Vein endothelial cell (primary cell): ENCODE data around the gene HOXC13. TPM values are rescaled to one million over a fixed set of nuclear protein-coding genes. Genes with fewer than 3 reads are reported as not detected.

ENCODE experiments used
- small RNA-seq: library from RNA; depleted of rRNA; stranded (forward); fragments of <200 nt; gene quantifications from one replicate; pipeline ENCODE3, GENCODE V24; 2012
- total RNA-seq: library from RNA; depleted of rRNA; stranded (reverse); fragments of >200 nt; gene quantifications from 2 replicates; pipeline ENCODE4 v1.2.3, GENCODE V29; 2012

Gene HOXC13
- not detected in 2 replicates for total RNA-seq

DNA sequence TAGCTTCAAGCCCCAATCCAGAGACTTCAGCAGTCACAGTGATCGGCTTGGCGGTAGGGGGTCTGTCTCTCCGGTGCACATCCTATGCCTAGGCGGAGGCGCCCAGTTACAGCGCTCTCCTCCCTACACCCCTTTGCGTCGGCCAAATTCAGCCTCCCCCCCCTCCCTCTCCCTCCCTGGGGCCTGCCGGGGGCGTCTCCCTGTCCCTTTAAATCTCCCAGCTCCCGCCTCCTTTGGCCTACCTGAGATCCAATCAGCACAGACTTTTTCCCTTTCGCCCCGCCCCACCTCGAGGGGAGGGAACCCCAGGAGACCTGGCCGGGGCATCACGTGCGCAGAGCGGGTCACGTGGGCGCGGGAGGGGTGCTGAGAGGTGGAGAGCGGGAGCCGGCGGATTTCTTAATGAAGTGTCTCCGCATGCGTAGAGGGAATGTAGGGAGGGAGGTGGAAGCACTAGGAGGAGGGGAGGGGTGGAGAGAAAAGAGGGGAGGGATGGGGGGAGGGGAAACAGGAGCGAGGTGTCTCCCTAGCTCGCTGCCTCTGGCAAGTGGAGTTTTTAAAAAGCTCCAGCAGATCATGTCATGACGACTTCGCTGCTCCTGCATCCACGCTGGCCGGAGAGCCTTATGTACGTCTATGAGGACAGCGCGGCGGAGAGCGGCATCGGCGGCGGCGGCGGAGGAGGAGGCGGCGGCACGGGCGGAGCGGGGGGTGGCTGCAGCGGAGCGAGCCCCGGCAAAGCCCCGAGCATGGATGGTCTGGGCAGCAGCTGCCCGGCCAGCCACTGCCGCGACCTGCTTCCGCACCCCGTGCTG is at the start of gene HOXC13:
TSS of gene HOXC13 (plus strand) at position 506 of the 815 bp plus-strand sequence. CDS start at position 582, 76 bp downstream.

DNA sequence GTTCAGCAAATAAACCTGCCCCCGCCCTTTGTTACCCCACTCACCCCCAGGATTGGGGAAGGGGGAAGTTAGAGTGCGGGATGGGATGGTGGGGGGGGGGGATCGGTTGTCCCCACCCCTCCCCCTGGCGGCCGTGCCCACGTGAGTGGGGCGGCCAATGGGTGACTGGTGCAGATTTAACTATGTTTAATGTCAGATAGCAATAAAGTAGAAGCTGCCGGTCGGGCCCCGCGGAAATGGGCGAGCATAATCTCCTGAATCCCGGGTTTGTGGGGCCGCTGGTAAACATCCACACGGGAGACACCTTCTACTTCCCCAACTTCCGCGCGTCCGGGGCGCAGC is 16.0 kb downstream of the HOXC13 start, which contains the start of gene HOXC12:
TSS of gene HOXC12 (plus strand) at position 210 of the 342 bp plus-strand sequence. CDS start at position 237, 27 bp downstream.

DNA sequence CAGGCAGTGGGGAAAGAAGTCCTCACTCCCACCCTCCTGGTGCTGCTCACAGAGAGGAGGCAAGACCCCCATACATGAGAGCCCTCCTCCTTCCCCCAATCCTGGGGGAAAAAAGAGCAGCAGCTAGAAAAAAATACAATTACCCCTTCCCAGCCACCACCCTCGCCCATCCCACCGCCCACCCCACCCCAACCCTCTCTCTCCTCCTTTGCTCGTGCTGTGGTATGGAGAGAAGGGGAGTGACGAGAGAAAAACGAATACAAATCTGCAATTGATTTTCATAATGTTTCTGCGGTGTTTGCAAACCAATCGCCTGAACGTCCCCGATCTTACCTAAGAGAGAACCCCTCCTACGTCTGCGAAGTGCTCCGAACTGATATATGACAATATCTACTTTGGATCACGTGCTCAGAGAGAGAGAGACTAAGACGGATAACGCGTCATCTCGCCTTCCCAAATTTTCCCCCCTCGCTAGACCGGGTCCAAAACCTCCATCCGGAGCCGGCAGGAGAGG is 34.1 kb downstream of the HOXC13 start, which contains the start of gene HOXC11:
TSS of gene HOXC11 (plus strand) at position 405 of the 514 bp plus-strand sequence. CDS start 116 bp downstream, outside the sequence.

DNA sequence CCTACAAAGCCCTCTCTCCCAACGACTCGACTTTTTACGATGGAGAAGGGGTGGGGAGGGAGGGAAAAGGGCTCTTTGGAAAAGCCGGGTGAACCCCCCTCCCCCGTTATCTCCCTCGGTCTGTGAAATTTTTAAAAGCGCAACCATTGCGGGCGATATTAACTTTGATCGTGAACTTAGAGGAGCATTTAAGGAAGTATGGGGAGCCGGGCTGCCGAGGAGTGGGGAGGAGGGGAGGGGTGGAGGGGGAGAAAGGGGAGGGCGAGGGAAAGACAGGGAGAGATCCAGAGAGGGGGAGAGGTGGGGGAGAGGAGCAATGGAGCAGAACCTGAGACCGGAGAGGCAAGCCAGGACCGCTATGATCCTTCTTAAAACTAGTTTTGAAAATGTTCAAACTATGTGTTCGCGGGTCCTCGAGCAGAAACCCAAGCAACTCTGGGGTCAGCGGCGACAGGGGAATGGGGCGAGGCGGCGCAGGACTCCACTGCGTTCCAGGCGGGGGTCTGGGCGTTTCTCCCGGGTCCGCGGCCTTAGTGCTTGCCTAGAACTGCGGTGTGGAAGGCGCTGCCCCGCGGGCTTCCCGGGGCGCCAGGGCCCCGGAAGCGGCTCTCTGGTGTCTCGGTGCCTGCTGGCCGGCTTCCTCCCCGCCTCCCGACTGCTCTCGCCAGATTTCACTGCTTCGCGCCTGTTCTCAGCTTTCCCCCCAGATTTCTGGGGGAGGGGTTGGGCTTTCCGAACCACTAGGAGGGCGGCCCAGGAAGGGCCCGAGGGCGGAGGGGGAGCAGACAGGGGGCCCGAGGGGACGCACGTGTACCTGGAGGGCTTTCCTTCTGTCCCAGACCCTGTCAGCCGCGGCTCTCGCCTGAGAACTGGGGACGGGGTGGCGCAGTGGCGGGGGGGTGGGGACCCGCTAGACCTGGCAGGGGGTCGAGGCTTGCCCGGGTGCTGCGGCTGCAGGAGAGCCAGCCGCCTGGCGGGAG is 35.7 kb downstream of the HOXC13 start, which contains the start of gene HOTAIR:
TSS of gene HOTAIR (minus strand) at position 871 of the 980 bp plus-strand sequence.

DNA sequence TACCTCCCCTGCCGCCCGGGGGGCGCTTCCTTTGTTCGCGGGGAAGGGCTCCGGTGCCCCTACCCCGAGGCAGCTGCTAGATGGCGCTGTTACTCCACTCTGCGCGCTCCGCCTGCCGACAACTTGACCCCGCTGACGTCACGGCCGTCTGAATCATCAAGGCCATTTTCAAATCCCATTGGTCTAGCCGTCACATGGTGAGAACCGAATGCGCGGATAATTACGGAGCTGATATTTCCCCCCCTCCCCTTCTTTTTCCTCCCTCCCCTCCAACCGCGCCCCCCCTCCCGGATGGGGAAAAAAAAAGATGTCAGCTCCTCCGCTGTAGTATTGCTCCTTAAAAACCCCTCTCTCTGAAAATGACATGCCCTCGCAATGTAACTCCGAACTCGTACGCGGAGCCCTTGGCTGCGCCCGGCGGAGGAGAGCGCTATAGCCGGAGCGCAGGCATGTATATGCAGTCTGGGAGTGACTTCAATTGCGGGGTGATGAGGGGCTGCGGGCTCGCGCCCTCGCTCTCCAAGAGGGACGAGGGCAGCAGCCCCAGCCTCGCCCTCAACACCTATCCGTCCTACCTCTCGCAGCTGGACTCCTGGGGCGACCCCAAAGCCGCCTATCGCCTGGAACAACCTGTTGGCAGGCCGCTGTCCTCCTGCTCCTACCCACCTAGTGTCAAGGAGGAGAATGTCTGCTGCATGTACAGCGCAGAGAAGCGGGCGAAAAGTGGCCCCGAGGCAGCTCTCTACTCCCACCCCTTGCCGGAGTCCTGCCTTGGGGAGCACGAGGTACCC is 46.5 kb downstream of the HOXC13 start, which contains the start of gene HOXC10:
TSS of gene HOXC10 (plus strand) at position 246 of the 791 bp plus-strand sequence. CDS start at position 360, 114 bp downstream.

Small RNAs within 50 kb of the gene (small RNA-seq; reads per million reads assigned to genes)
- gene AC012531.3 (not detected), gene AC012531.4 (not detected), gene MIR196A2 (not detected), gene RF01905 (not detected), gene RF01906 (not detected)

Other genes with a start within 250 kb of the HOXC13 start
- gene CALCOCO1, start 211.4 kb upstream of the HOXC13 start, total RNA-seq: 55.4 and 88.5 TPM in 2 replicates
- not detected in 2 replicates for gene CISTR, start 186.9 kb upstream of the HOXC13 start, total RNA-seq
- gene HOXC12, start 16.1 kb downstream of the HOXC13 start, total RNA-seq: not detected in 2 replicates
- gene HOXC11, start 34.3 kb downstream of the HOXC13 start, total RNA-seq: under 0.01 TPM in 1 of 2 replicates, not detected in the other
- under 0.01 TPM in 1 of 2 replicates, not detected in the other for gene HOTAIR, start 36.1 kb downstream of the HOXC13 start, total RNA-seq
- gene HOXC10, start 46.3 kb downstream of the HOXC13 start, total RNA-seq: not detected in 2 replicates
- under 0.01 and 0.19 TPM in 2 replicates for gene HOXC9, start 61.3 kb downstream of the HOXC13 start, total RNA-seq
- gene HOXC8, start 70.2 kb downstream of the HOXC13 start, total RNA-seq: 0.10 TPM in 1 of 2 replicates, not detected in the other
- gene HOXC6, start 89.6 kb downstream of the HOXC13 start, total RNA-seq: not detected in 2 replicates
- not detected in 2 replicates for gene HOXC5, start 94.2 kb downstream of the HOXC13 start, total RNA-seq
- gene HOXC4, start 115.0 kb downstream of the HOXC13 start, total RNA-seq: not detected in 2 replicates